SIG-M5 treated with dmso at 0.1 percent for 504 hours (cell line): Measurements from ENCODE around the gene SPRED1.

Source experiments
- DNase-seq: peaks from one replicate; lab custom pipeline; 2025; ENCODE audit not compliant: unreplicated experiment; lab: John Stamatoyannopoulos, UW

SPRED1 gene

GRCh38 chr15:38349251-38349650 is 96.6 kb downstream of the SPRED1 start:
- DNase-seq = no peak

GRCh38 chr15:38351466-38351865 is 98.8 kb downstream of the SPRED1 start:
- DNase-seq = no peak

GRCh38 chr15:38354315-38354929 is 101.8 kb downstream of the SPRED1 start:
- peak; percentile 64 for DNase-seq

- DNase-seq = no peak
Measured at GRCh38 chr15:38362355-38362754, 109.7 kb downstream of the SPRED1 start.

GRCh38 chr15:38367476-38367875 is 114.8 kb downstream of the SPRED1 start:
- no peak for DNase-seq

- DNase-seq = no peak
Measured at GRCh38 chr15:38369936-38370478, 117.4 kb downstream of the SPRED1 start.

GRCh38 chr15:38373016-38373415 is 120.4 kb downstream of the SPRED1 start:
- no peak for DNase-seq

GRCh38 chr15:38374029-38374428 is 121.4 kb downstream of the SPRED1 start:
- DNase-seq = no peak

- DNase-seq = no peak
Measured at GRCh38 chr15:38374556-38374955, 121.9 kb downstream of the SPRED1 start.

- DNase-seq = no peak
Measured at GRCh38 chr15:38376081-38376480, 123.4 kb downstream of the SPRED1 start.

GRCh38 chr15:38377636-38378035 is 125.0 kb downstream of the SPRED1 start:
- no peak for DNase-seq

- no peak for DNase-seq
Measured at GRCh38 chr15:38378161-38378560, 125.5 kb downstream of the SPRED1 start.

- peak; percentile 49 for DNase-seq
Measured at GRCh38 chr15:38389924-38390542, 137.4 kb downstream of the SPRED1 start.

- no peak for DNase-seq
Measured at GRCh38 chr15:38391191-38391590, 138.6 kb downstream of the SPRED1 start.

GRCh38 chr15:38398134-38398533 is 145.5 kb downstream of the SPRED1 start:
- no peak for DNase-seq

- no peak for DNase-seq
Measured at GRCh38 chr15:38401106-38401505, 148.5 kb downstream of the SPRED1 start.

- DNase-seq = no peak
Measured at GRCh38 chr15:38401701-38402100, 149.1 kb downstream of the SPRED1 start.

GRCh38 chr15:38406436-38406835 is 153.8 kb downstream of the SPRED1 start:
- DNase-seq = no peak
